Common myeloid progenitor, CD34-positive (primary cell): Measurements from ENCODE around the gene CLN6.
A peak's percentile ranks its signal among the peaks of the same experiment; 100 is the strongest.
"Not testable (repeated sequence)": the region's sequence is repeated elsewhere in the genome, so short reads cannot be mapped to it uniquely, and the experiment has no call there.

ENCODE experiments used
- CTCF ChIA-PET: fragments of 350-600 bp; sonication (Branson Sonifier 250); formaldehyde crosslinking; loops from one replicate; lab custom pipeline; 2021; ENCODE audit warnings: antibody characterized with exemption; lab: Charles Lee
- POLR2A ChIA-PET: fragments of 350-600 bp; sonication (Branson Sonifier 250); formaldehyde crosslinking; loops from one replicate; lab custom pipeline; 2021; ENCODE audit warnings: antibody characterized with exemption; lab: Charles Lee
- DNase-seq, 3 donors: peaks; one replicate each; pipeline versions ENCODE4 v3.0.0 to v3.0.0-alpha.2; 2013
- H3K27ac ChIP-seq, 2 experiments: 1 replicate in 1 of 2; 2 replicates in 1 of 2; pipeline ENCODE4 v1.7.0; 2013; ENCODE audit warnings: inconsistent platforms in 2 of 2, low read length in 2 of 2, mild to moderate bottlenecking in 2 of 2, low read depth in 1 of 2, moderate library complexity in 1 of 2; ENCODE audit not compliant: severe bottlenecking in 2 of 2, insufficient read depth in 1 of 2, poor library complexity in 1 of 2
- H3K27me3 ChIP-seq, 5 experiments: replicated peaks in 2 of 5; 1 replicate in 3 of 5; 2 replicates in 2 of 5; pipeline versions ENCODE4 v1.6.1 to v1.7.0; 2013; ENCODE audit warnings: low read length in 4 of 5, mild to moderate bottlenecking in 2 of 5, moderate library complexity in 2 of 5, inconsistent platforms in 1 of 5; ENCODE audit not compliant: insufficient read depth in 5 of 5, control insufficient read depth in 4 of 5
- H3K36me3 ChIP-seq, 4 experiments: 1 replicate in 2 of 4; 2 replicates in 2 of 4; pipeline versions ENCODE4 v1.6.1 to v1.7.0; 2013; ENCODE audit warnings: low read length in 3 of 4, control low read depth in 1 of 4, mild to moderate bottlenecking in 1 of 4; ENCODE audit not compliant: control insufficient read depth in 4 of 4, insufficient read depth in 4 of 4
- H3K4me1 ChIP-seq, 4 experiments: 1 replicate in 3 of 4; 2 replicates in 1 of 4; pipeline versions ENCODE4 v1.6.1 to v1.7.1; 2013; ENCODE audit warnings: low read length in 3 of 4, mild to moderate bottlenecking in 3 of 4, control low read depth in 1 of 4, inconsistent platforms in 1 of 4, moderate library complexity in 1 of 4; ENCODE audit not compliant: control insufficient read depth in 4 of 4, insufficient read depth in 4 of 4; ENCODE audit errors: control extremely low read depth in 1 of 4
- H3K4me3 ChIP-seq, 7 experiments: 1 replicate in 4 of 7; 2 replicates in 3 of 7; pipeline versions ENCODE4 v1.5.1 to v1.7.0; 2013; ENCODE audit warnings: mild to moderate bottlenecking in 7 of 7, low read length in 6 of 7, moderate library complexity in 6 of 7, inconsistent platforms in 2 of 7, low read depth in 2 of 7, control low read depth in 1 of 7; ENCODE audit not compliant: insufficient read depth in 4 of 7, control insufficient read depth in 1 of 7; ENCODE audit errors: extremely low read depth in 1 of 7
- H3K9me3 ChIP-seq, 5 experiments: 1 replicate in 4 of 5; 2 replicates in 1 of 5; pipeline versions ENCODE4 v1.6.1 to v1.7.1; 2013; ENCODE audit warnings: low read length in 4 of 5, mild to moderate bottlenecking in 2 of 5, inconsistent platforms in 1 of 5, low read depth in 1 of 5, moderate library complexity in 1 of 5; ENCODE audit not compliant: control insufficient read depth in 4 of 5, insufficient read depth in 2 of 5; ENCODE audit errors: control extremely low read depth in 1 of 5
- WGBS: methylation state at CpG from one replicate; pipeline ENCODE4 v1.1.5; 2013; ENCODE audit not compliant: insufficient coverage; 5-methylcytosine and 5-hydroxymethylcytosine counted together

CLN6 gene

GRCh38 chr15:68172037-68172436 lies 57.5 kb downstream of the CLN6 start:
- H3K4me3 ChIP-seq, H3K27me3 ChIP-seq, H3K9me3 ChIP-seq, DNase-seq, POLR2A ChIA-PET, H3K4me1 ChIP-seq, H3K27ac ChIP-seq: not testable (repeated sequence)
- no CpG with 5 or more reads among the region's 2 CpGs for WGBS
- CTCF ChIA-PET = interaction anchor here (1.8 kb wide), 1 partner anchor 17 kb away, joined by 7 read pairs; no protein-coding TSS in a partner anchor
- peaks cover 7 to 44% (median 9%) of the 10 kb centered on the region in 4 experiments for H3K36me3 ChIP-seq

GRCh38 chr15:68166847-68167246 lies 62.7 kb downstream of the CLN6 start:
- no peaks in the 10 kb centered on the region for H3K27me3 ChIP-seq
- CTCF ChIA-PET = interaction anchor here (0.9 kb wide), 1 partner anchor 11 kb away, joined by 3 read pairs; no protein-coding TSS in a partner anchor
- H3K27ac ChIP-seq = no peak overlapping the region
- peaks cover 15 to 42% (median 21%) of the 10 kb centered on the region in 4 experiments for H3K36me3 ChIP-seq
- DNase-seq = no peak
- 100% methylated on average over 3 of the region's 4 CpGs for WGBS
- no peaks in the 10 kb centered on the region for H3K4me1 ChIP-seq
- H3K9me3 ChIP-seq = no peaks in the 10 kb centered on the region
- POLR2A ChIA-PET = no interaction called here
- H3K4me3 ChIP-seq = no peak overlapping the region

- Histone ChIP-seq H3K27ac (no peak overlapping the region), H3K4me1 (no peaks in the 10 kb centered on the region), H3K36me3 (peaks cover 18 to 53% (median 34%) of the 10 kb centered on the region in 4 experiments), H3K27me3 (no peaks in the 10 kb centered on the region), H3K4me3 (no peak overlapping the region), H3K9me3 (peaks cover 0 to 9% (median 1%) of the 10 kb centered on the region in 5 experiments)
- DNase-seq = no peak
- CTCF ChIA-PET = interaction anchor here (2.1 kb wide), 1 partner anchor 8 kb away, joined by 6 read pairs; no protein-coding TSS in a partner anchor
- POLR2A ChIA-PET = no interaction called here
Measured at GRCh38 chr15:68163191-68163590, 66.3 kb downstream of the CLN6 start.

GRCh38 chr15:68158046-68158628 lies 71.4 kb downstream of the CLN6 start:
- CTCF ChIA-PET = interaction anchor here (1.2 to 2.6 kb wide), 3 partner anchors 11 to 297 kb away, joined by 3 to 11 read pairs (median 4); no protein-coding TSS in a partner anchor
- POLR2A ChIA-PET = interaction anchor here (0.8 kb wide), 1 partner anchor 317 kb away, joined by 4 read pairs; no protein-coding TSS in a partner anchor
- Histone ChIP-seq H3K36me3 (peaks cover 12 to 70% (median 43%) of the 10 kb centered on the region in 4 experiments), H3K27me3 (no peaks in the 10 kb centered on the region), H3K9me3 (peaks cover 0 to 9% (median 1%) of the 10 kb centered on the region in 5 experiments), H3K4me1 (no peaks in the 10 kb centered on the region), H3K27ac (peak overlapping the region in 1 of 2 experiments; percentile 19), H3K4me3 (no peak overlapping the region)
- 98% methylated on average over 3 of the region's 3 CpGs for WGBS
- DNase-seq = no peak

- Histone ChIP-seq H3K27ac (no peak overlapping the region), H3K27me3 (no peaks in the 10 kb centered on the region), H3K4me3 (no peak overlapping the region), H3K4me1 (no peaks in the 10 kb centered on the region), H3K9me3 (peaks cover 0 to 9% (median 1%) of the 10 kb centered on the region in 5 experiments), H3K36me3 (peaks cover 6 to 70% (median 36%) of the 10 kb centered on the region in 4 experiments)
- DNase-seq = no peak
- ChIA-PET CTCF (interaction anchor here (0.6 to 2.6 kb wide), 4 partner anchors 18 to 317 kb away, joined by 3 to 11 read pairs (median 4); partner anchors contain the start of gene RNU6-1), POLR2A (interaction anchor here (0.6 kb wide), 1 partner anchor 16 kb away, joined by 4 read pairs; no protein-coding TSS in a partner anchor)
- WGBS = no CpG with 5 or more reads among the region's 1 CpG
Measured at GRCh38 chr15:68157074-68157473, 72.5 kb downstream of the CLN6 start.
